Progenitor cell of endocrine pancreas (in vitro differentiated cells): ENCODE data around the gene RXRB. TPM values are rescaled to one million over a fixed set of nuclear protein-coding genes. Genes with fewer than 3 reads are reported as not detected.

ENCODE experiments used
- DNase-seq: peaks from one replicate; pipeline ENCODE4 v3.0.0; 2021; ENCODE audit warnings: low spot score; ENCODE audit not compliant: unreplicated experiment
- H3K27ac Mint-ChIP-seq: 2 replicates; pipeline ENCODE4 v1.8.0; 2021; ENCODE audit warnings: mild to moderate bottlenecking, moderate library complexity, mixed read lengths
- H3K27me3 Mint-ChIP-seq: 2 replicates; pipeline ENCODE4 v1.8.0; 2021; ENCODE audit warnings: mixed read lengths
- H3K36me3 Mint-ChIP-seq: 2 replicates; pipeline ENCODE4 v1.8.0; 2022; ENCODE audit warnings: mixed read lengths; ENCODE audit not compliant: insufficient read depth
- H3K4me1 Mint-ChIP-seq: 2 replicates; pipeline ENCODE4 v1.8.0; 2021; ENCODE audit warnings: low read depth, mixed read lengths
- H3K4me3 Mint-ChIP-seq: 2 replicates; pipeline ENCODE4 v1.8.0; 2021; ENCODE audit warnings: low read depth, mild to moderate bottlenecking, moderate library complexity, mixed read lengths
- H3K9me3 Mint-ChIP-seq: 2 replicates; pipeline ENCODE4 v1.8.0; 2021; ENCODE audit warnings: low read depth, mixed read lengths
- total RNA-seq: library from RNA; stranded (reverse); gene quantifications from 2 replicates; pipeline ENCODE4 v1.2.1, GENCODE V29; 2021
- TF ChIP-seq, protein P1 (sequence below): fragments of 200-600 bp; sonication (generic); IDR thresholded peaks from one replicate; pipeline ENCODE4 v1.5.0; 2021; ENCODE audit warnings: antibody characterized with exemption, mild to moderate bottlenecking; ENCODE audit not compliant: unreplicated experiment

The RXRB gene
- total RNA-seq, 1 donor from 2014 or later, result 47.1 TPM

- no peak for DNase-seq
- TF ChIP-seq, protein P1, sequence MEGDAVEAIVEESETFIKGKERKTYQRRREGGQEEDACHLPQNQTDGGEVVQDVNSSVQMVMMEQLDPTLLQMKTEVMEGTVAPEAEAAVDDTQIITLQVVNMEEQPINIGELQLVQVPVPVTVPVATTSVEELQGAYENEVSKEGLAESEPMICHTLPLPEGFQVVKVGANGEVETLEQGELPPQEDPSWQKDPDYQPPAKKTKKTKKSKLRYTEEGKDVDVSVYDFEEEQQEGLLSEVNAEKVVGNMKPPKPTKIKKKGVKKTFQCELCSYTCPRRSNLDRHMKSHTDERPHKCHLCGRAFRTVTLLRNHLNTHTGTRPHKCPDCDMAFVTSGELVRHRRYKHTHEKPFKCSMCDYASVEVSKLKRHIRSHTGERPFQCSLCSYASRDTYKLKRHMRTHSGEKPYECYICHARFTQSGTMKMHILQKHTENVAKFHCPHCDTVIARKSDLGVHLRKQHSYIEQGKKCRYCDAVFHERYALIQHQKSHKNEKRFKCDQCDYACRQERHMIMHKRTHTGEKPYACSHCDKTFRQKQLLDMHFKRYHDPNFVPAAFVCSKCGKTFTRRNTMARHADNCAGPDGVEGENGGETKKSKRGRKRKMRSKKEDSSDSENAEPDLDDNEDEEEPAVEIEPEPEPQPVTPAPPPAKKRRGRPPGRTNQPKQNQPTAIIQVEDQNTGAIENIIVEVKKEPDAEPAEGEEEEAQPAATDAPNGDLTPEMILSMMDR, result no peak
- Mint-ChIP-seq H3K27ac (no peak overlapping the region), H3K4me3 (peak overlapping the region; percentile 46), H3K36me3 (peaks cover 18% of the 10 kb centered on the region), H3K4me1 (peaks cover 21% of the 10 kb centered on the region), H3K9me3 (no peaks in the 10 kb centered on the region), H3K27me3 (peaks cover 30% of the 10 kb centered on the region)
Measured at GRCh38 chr6:33193619-33194018, 6.8 kb downstream of the RXRB start.

- TF ChIP-seq, protein P1, result no peak
- DNase-seq, result no peak
- Mint-ChIP-seq H3K27me3 (peaks cover 35% of the 10 kb centered on the region), H3K4me3 (peak overlapping the region; percentile 70), H3K36me3 (peaks cover 18% of the 10 kb centered on the region), H3K4me1 (peaks cover 15% of the 10 kb centered on the region), H3K27ac (no peak overlapping the region), H3K9me3 (no peaks in the 10 kb centered on the region)
Measured at GRCh38 chr6:33192671-33193602, 7.5 kb downstream of the RXRB start.

DNA sequence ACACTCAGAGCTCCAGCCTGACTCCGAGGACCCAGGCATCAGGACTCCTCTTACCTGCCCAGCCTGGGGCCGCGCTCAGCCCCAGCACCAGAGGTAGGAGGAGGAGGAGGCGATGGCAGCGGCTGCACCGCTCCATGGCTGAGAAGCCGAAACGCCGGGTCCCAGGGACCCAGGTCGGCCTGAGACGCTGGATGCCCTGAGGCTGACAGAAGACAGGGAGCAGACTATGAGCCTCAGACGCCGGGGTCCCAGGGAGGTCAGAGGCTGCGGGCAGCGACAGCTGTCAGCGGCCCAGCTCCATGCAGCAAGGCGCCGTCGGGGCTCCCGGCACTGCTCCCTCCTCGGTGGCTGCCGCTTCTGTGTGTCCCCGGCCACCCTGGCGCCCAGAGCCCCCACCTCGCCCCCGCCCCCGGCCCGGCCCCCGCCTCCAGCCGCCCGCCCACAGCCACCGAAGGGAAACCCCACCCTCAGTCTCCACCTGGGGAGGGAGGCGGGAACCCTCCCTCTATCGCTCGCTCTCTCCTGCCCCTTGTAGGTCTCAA lies 8.3 kb downstream of the RXRB start, which contains the start of gene COL11A2:
Gene COL11A2, minus strand, starts transcription at position 363 of the 542 bp plus-strand sequence. Its CDS starts 227 bp downstream, at position 136.
- Mint-ChIP-seq H3K36me3 (peaks cover 18% of the 10 kb centered on the region), H3K4me1 (peaks cover 10% of the 10 kb centered on the region), H3K4me3 (peak within 1 kb of the TSS; percentile 70), H3K9me3 (no peaks in the 10 kb centered on the region), H3K27me3 (peaks cover 37% of the 10 kb centered on the region), H3K27ac (no peak within 1 kb of the TSS)
- no peak for DNase-seq
- TF ChIP-seq, protein P1, result no peak

DNA sequence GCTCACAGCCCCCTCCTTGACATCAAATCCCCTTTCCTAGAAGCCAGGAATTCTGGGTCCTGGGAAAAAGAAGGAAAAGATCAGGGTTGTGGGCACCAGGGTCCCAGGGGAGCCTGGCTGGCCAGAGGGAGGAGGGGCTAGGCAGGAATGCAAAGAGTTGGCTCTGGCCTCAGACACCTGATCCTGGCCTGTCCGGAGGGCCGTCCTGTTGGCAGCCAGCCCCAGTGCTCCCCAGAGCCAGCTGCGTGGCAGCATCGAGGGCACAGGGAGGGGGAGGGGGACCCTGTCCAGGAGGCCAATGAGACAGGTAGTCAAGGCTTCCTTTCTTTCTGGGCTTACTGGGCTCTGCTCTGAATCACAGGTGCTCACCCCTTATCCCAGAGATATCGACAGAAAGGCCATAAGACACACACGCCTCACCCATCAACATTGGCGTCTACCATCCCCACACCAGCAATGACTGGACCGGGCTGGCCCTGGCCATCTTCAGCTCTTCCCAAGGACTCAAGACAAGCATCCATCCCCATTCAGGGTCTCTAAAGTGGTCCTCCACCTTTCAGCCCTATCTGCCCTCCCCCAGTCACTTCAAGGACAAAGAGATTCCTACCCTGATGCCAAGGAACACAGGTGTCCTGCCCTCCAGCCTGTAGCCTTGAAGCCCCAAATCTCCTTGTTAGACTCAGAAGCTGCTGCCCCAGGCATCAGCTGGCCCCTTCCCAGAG lies 8.9 kb downstream of the RXRB start:
- Mint-ChIP-seq H3K36me3 (peaks cover 17% of the 10 kb centered on the region), H3K27me3 (peaks cover 40% of the 10 kb centered on the region), H3K4me1 (peaks cover 10% of the 10 kb centered on the region), H3K27ac (no peak overlapping the region), H3K4me3 (no peak overlapping the region), H3K9me3 (no peaks in the 10 kb centered on the region)
- TF ChIP-seq, protein P1, result no peak
- no peak for DNase-seq

- no peaks in the 10 kb centered on the region for H3K9me3 Mint-ChIP-seq
- H3K4me3 Mint-ChIP-seq, result no peak overlapping the region
- no peak for DNase-seq
- peaks cover 10% of the 10 kb centered on the region for H3K4me1 Mint-ChIP-seq
- H3K27ac Mint-ChIP-seq, result no peak overlapping the region
- H3K27me3 Mint-ChIP-seq, result peaks cover 41% of the 10 kb centered on the region
- H3K36me3 Mint-ChIP-seq, result peaks cover 11% of the 10 kb centered on the region
- TF ChIP-seq, protein P1, result no peak
Measured at GRCh38 chr6:33190504-33191107, 9.9 kb downstream of the RXRB start.
